Mesenchymal stem cell (in vitro differentiated cells and primary cell): Measurements from ENCODE around the gene APPL2.

ENCODE experiments used
- DNase-seq: peaks from one replicate; pipeline ENCODE4 v3.0.0-alpha.2; 2013
- H2AFZ ChIP-seq: one replicate; pipeline ENCODE4 v1.6.1; 2013; ENCODE audit warnings: low read depth, mild to moderate bottlenecking, control low read depth, inconsistent platforms, low read length, moderate library complexity
- H2AK5ac ChIP-seq: 2 replicates; pipeline ENCODE4 v1.6.1; 2013; ENCODE audit warnings: low read length, moderate library complexity, mild to moderate bottlenecking, inconsistent platforms; ENCODE audit not compliant: severe bottlenecking
- H2BK120ac ChIP-seq: one replicate; pipeline ENCODE4 v1.6.1; 2013; ENCODE audit warnings: low read depth, mild to moderate bottlenecking, inconsistent platforms, low read length, moderate library complexity
- H2BK12ac ChIP-seq, 2 experiments: one replicate each; pipeline ENCODE4 v1.6.1; 2013; ENCODE audit warnings: inconsistent platforms in 2 of 2, low read length in 2 of 2, mild to moderate bottlenecking in 2 of 2, moderate library complexity in 2 of 2, control low read depth in 1 of 2
- H2BK15ac ChIP-seq: one replicate; pipeline ENCODE4 v1.6.1; 2013; ENCODE audit warnings: mild to moderate bottlenecking, low read depth, inconsistent platforms; ENCODE audit not compliant: poor library complexity, severe bottlenecking
- H2BK5ac ChIP-seq: 2 replicates; pipeline ENCODE4 v1.6.1; 2013; ENCODE audit warnings: low read depth, mild to moderate bottlenecking, low read length, control low read depth, inconsistent platforms; ENCODE audit not compliant: poor library complexity, severe bottlenecking
- H3K14ac ChIP-seq, 2 experiments: one replicate each; pipeline ENCODE4 v1.6.1; 2013; ENCODE audit warnings: inconsistent platforms in 2 of 2, low read length in 2 of 2, control low read depth in 1 of 2, mild to moderate bottlenecking in 1 of 2, moderate library complexity in 1 of 2
- H3K18ac ChIP-seq, 2 experiments: one replicate each; pipeline ENCODE4 v1.6.1; 2013; ENCODE audit warnings: inconsistent platforms in 2 of 2, low read length in 2 of 2, control low read depth in 1 of 2, low read depth in 1 of 2, mild to moderate bottlenecking in 1 of 2
- H3K23ac ChIP-seq, 2 experiments: one replicate each; pipeline ENCODE4 v1.6.1; 2013; ENCODE audit warnings: inconsistent platforms in 2 of 2, low read length in 2 of 2, mild to moderate bottlenecking in 2 of 2, moderate library complexity in 2 of 2, control low read depth in 1 of 2
- H3K27ac ChIP-seq: 2 replicates; pipeline ENCODE4 v1.5.1; 2013; ENCODE audit warnings: mild to moderate bottlenecking, moderate library complexity, low read length, control low read depth, inconsistent platforms; ENCODE audit not compliant: poor library complexity, severe bottlenecking
- H3K27me3 ChIP-seq, 2 experiments: 2 replicates each; pipeline versions ENCODE4 v1.6.1 to v1.7.0; 2013; ENCODE audit warnings: low read length in 2 of 2, mild to moderate bottlenecking in 2 of 2, moderate library complexity in 2 of 2, control low read depth in 1 of 2, inconsistent platforms in 1 of 2; ENCODE audit not compliant: control insufficient read depth in 1 of 2, insufficient read depth in 1 of 2
- H3K36me3 ChIP-seq, 2 experiments: 2 replicates each; pipeline versions ENCODE4 v1.6.1 to v1.7.0; 2013; ENCODE audit warnings: low read length in 2 of 2, control low read depth in 1 of 2, inconsistent platforms in 1 of 2, low read depth in 1 of 2, mild to moderate bottlenecking in 1 of 2; ENCODE audit not compliant: insufficient read depth in 2 of 2, control insufficient read depth in 1 of 2
- H3K4ac ChIP-seq, 2 experiments: one replicate each; pipeline ENCODE4 v1.6.1; 2013; ENCODE audit warnings: inconsistent platforms in 2 of 2, low read length in 2 of 2, mild to moderate bottlenecking in 2 of 2, moderate library complexity in 2 of 2, control low read depth in 1 of 2, low read depth in 1 of 2
- H3K4me1 ChIP-seq: 2 replicates; pipeline ENCODE4 v1.6.1; 2013; ENCODE audit warnings: low read depth, low read length, control low read depth; ENCODE audit not compliant: control insufficient read depth, insufficient read depth
- H3K4me2 ChIP-seq: 2 replicates; pipeline ENCODE4 v1.6.1; 2013; ENCODE audit warnings: low read length, mild to moderate bottlenecking, inconsistent platforms; ENCODE audit not compliant: poor library complexity, severe bottlenecking
- H3K4me3 ChIP-seq, 2 experiments: 2 replicates each; pipeline versions ENCODE4 v1.5.1 to v1.7.0; 2013; ENCODE audit warnings: low read length in 2 of 2, mild to moderate bottlenecking in 2 of 2, control low read depth in 1 of 2, low read depth in 1 of 2; ENCODE audit not compliant: insufficient read depth in 1 of 2
- H3K79me1 ChIP-seq: replicated peaks from 2 replicates; pipeline ENCODE4 v1.6.1; 2013; ENCODE audit warnings: mild to moderate bottlenecking, control low read depth, low read length, inconsistent platforms; ENCODE audit not compliant: poor library complexity, severe bottlenecking
- H3K9ac ChIP-seq: 2 replicates; pipeline ENCODE4 v1.7.0; 2013; ENCODE audit warnings: mild to moderate bottlenecking, low read length, moderate library complexity
- H3K9me3 ChIP-seq: 2 replicates; pipeline ENCODE4 v1.7.0; 2013; ENCODE audit warnings: mild to moderate bottlenecking, low read length; ENCODE audit not compliant: control insufficient read depth
- H4K8ac ChIP-seq: one replicate; pipeline ENCODE4 v1.6.1; 2013; ENCODE audit warnings: inconsistent platforms, mild to moderate bottlenecking, low read length, moderate library complexity
- H4K91ac ChIP-seq: one replicate; pipeline ENCODE4 v1.6.1; 2013; ENCODE audit warnings: mild to moderate bottlenecking, low read length, inconsistent platforms
- WGBS: methylation state at CpG from one replicate; pipeline ENCODE4 v1.1.7; 2013; ENCODE audit warnings: mixed read lengths; 5-methylcytosine and 5-hydroxymethylcytosine counted together

APPL2 gene

DNA sequence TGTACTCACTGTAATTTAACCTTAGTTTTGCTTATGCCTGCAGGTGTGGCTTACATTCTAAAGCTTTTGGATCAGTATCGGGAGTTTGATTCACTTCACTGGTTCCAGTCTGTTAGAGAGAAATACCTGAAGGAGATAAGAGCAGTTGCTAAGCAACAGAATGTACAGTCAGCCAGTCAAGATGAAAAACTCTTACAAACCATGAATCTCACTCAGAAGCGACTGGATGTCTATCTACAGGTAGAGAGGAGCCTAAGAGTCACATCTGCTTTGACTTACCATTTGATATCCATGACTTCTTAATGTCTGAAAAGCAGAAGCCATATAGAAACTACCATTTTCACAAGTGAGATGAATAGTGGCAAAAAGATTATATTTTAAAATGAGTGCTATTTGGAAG lies 71.9 kb downstream of the APPL2 start:
- DNase-seq, result no peak

GRCh38 chr12:105162174-105162573 lies 73.8 kb downstream of the APPL2 start:
- Histone ChIP-seq H3K4me2 (no peak overlapping the region), H3K27me3 (no peaks in the 10 kb centered on the region), H2BK120ac (no peak overlapping the region), H2AK5ac (no peak overlapping the region), H4K8ac (no peak overlapping the region), H3K9me3 (no peaks in the 10 kb centered on the region), H3K36me3 (peaks cover 6 to 99% of the 10 kb centered on the region in 2 experiments), H4K91ac (no peak overlapping the region), H3K79me1 (peaks cover 1% of the 10 kb centered on the region), H3K4ac (no peak overlapping the region), H3K27ac (no peak overlapping the region), H3K23ac (no peak overlapping the region), H3K4me1 (peaks cover 1% of the 10 kb centered on the region), H3K18ac (no peak overlapping the region), H3K9ac (no peak overlapping the region), H2AFZ (no peak overlapping the region), H3K4me3 (no peak overlapping the region), H3K14ac (no peak overlapping the region), H2BK5ac (no peak overlapping the region), H2BK12ac (no peak overlapping the region), H2BK15ac (no peak overlapping the region)
- DNase-seq, result no peak
- 99% methylated on average over 2 of the region's 3 CpGs for WGBS

More for the DNA sequence above, 71.9 kb downstream of the APPL2 start:
- Histone ChIP-seq H3K4me3 (no peak overlapping the region), H3K79me1 (peaks cover 1% of the 10 kb centered on the region), H2AK5ac (no peak overlapping the region), H3K4me1 (peaks cover 1% of the 10 kb centered on the region), H4K8ac (no peak overlapping the region), H3K27me3 (no peaks in the 10 kb centered on the region), H3K23ac (no peak overlapping the region), H3K27ac (no peak overlapping the region), H3K4me2 (no peak overlapping the region), H2BK5ac (no peak overlapping the region), H3K9me3 (no peaks in the 10 kb centered on the region), H2BK120ac (no peak overlapping the region), H3K4ac (no peak overlapping the region), H2AFZ (no peak overlapping the region), H3K18ac (no peak overlapping the region), H4K91ac (no peak overlapping the region), H3K9ac (no peak overlapping the region), H3K14ac (no peak overlapping the region), H2BK12ac (no peak overlapping the region), H2BK15ac (no peak overlapping the region), H3K36me3 (peaks cover 6 to 99% of the 10 kb centered on the region in 2 experiments)
- 100% methylated on average over 1 of the region's 2 CpGs for WGBS

- no peaks in the 10 kb centered on the region for H3K27me3 ChIP-seq
- no peak overlapping the region for H3K18ac ChIP-seq
- peaks cover 9% of the 10 kb centered on the region for H3K79me1 ChIP-seq
- no peak overlapping the region for H4K8ac ChIP-seq
- H2AFZ ChIP-seq, result no peak overlapping the region
- no peak overlapping the region for H3K4me2 ChIP-seq
- no peak overlapping the region for H3K4ac ChIP-seq
- H2BK15ac ChIP-seq, result no peak overlapping the region
- peaks cover 1% of the 10 kb centered on the region for H3K4me1 ChIP-seq
- no peak overlapping the region for H3K27ac ChIP-seq
- H2BK5ac ChIP-seq, result no peak overlapping the region
- no peaks in the 10 kb centered on the region for H3K9me3 ChIP-seq
- WGBS, result 97% methylated on average over 1 of the region's 2 CpGs
- H2BK12ac ChIP-seq, result no peak overlapping the region
- no peak overlapping the region for H3K23ac ChIP-seq
- peaks cover 9 to 95% of the 10 kb centered on the region in 2 experiments for H3K36me3 ChIP-seq
- no peak overlapping the region for H3K14ac ChIP-seq
- no peak overlapping the region for H2AK5ac ChIP-seq
- no peak for DNase-seq
- H3K9ac ChIP-seq, result no peak overlapping the region
- no peak overlapping the region for H4K91ac ChIP-seq
- no peak overlapping the region for H2BK120ac ChIP-seq
- H3K4me3 ChIP-seq, result no peak overlapping the region
Observed at GRCh38 chr12:105158876-105159275, 77.1 kb downstream of the APPL2 start.

DNA sequence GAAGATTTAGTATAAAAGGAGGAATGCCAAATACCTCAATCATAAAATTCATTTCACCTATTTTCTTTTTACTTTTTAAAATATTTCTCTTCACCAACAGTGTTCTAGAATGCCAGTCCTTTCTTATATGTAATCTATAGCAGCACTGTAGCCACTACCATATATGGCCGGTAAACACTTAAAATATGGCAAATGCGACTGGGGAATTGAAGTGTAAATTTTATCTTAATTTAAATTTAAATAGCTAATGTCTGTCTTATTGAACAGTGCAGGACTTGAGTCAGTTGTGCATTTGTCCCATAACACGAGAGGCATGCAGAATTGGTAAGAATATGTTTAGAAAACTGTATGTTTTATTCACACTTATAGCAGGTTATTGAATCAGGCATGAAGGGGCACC lies 78.4 kb downstream of the APPL2 start:
- Histone ChIP-seq H2AFZ (no peak overlapping the region), H3K36me3 (peaks cover 10 to 96% of the 10 kb centered on the region in 2 experiments), H2BK120ac (no peak overlapping the region), H3K9me3 (no peaks in the 10 kb centered on the region), H3K4me3 (no peak overlapping the region), H3K18ac (no peak overlapping the region), H2BK5ac (no peak overlapping the region), H4K8ac (no peak overlapping the region), H3K27me3 (no peaks in the 10 kb centered on the region), H4K91ac (no peak overlapping the region), H3K23ac (no peak overlapping the region), H3K9ac (no peak overlapping the region), H2AK5ac (no peak overlapping the region), H3K14ac (no peak overlapping the region), H3K79me1 (peaks cover 9% of the 10 kb centered on the region), H3K27ac (no peak overlapping the region), H3K4me2 (no peak overlapping the region), H3K4ac (no peak overlapping the region), H2BK12ac (no peak overlapping the region), H2BK15ac (no peak overlapping the region), H3K4me1 (peaks cover 1% of the 10 kb centered on the region)
- WGBS, result 100% methylated on average over 1 of the region's 3 CpGs
- DNase-seq, result no peak
